Muscle of back (tissue), 11 donors: ENCODE data around the gene FAM72A. TPM values are rescaled to one million over a fixed set of nuclear protein-coding genes. Genes with fewer than 3 reads are reported as not detected.
"Not testable (repeated sequence)": the region's sequence is repeated elsewhere in the genome, so short reads cannot be mapped to it uniquely, and the experiment has no call there.

Experiments used
- DNase-seq, 3 donors: peaks; one replicate each; pipeline versions ENCODE4 v3.0.0 to v3.0.0-alpha.2; 2013
- polyA plus RNA-seq, 10 donors: library from polyadenylated mRNA; unstranded; fragments of 120-200 nt; gene quantifications; one replicate each; pipeline ENCODE4 v1.2.1, GENCODE V29; 2013; ENCODE audit not compliant: insufficient read length in 10 of 10

FAM72A gene
- polyA plus RNA-seq, 10 donors: 3.1 to 6.5 (median 4.7) TPM

DNA sequence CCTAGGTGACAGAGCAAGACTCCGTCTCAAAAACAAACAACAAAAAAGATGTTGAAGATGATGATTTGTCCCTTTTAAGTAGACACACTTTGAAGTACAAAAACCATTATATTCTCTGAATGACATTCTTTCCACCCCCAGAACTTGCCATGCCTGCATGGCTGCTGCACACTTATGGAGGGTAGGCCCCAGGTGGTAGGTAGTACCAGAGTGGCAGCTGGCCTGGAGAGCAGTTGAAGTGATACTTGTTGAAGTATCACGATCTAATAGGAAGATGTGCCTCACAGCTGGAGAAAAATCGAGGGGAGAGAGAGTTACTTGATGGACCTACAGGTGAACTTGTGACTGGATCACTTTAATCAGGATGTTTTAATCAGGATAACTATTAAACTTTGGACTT lies 15.6 kb upstream of the FAM72A start:
- DNase-seq: not testable (repeated sequence)

DNA sequence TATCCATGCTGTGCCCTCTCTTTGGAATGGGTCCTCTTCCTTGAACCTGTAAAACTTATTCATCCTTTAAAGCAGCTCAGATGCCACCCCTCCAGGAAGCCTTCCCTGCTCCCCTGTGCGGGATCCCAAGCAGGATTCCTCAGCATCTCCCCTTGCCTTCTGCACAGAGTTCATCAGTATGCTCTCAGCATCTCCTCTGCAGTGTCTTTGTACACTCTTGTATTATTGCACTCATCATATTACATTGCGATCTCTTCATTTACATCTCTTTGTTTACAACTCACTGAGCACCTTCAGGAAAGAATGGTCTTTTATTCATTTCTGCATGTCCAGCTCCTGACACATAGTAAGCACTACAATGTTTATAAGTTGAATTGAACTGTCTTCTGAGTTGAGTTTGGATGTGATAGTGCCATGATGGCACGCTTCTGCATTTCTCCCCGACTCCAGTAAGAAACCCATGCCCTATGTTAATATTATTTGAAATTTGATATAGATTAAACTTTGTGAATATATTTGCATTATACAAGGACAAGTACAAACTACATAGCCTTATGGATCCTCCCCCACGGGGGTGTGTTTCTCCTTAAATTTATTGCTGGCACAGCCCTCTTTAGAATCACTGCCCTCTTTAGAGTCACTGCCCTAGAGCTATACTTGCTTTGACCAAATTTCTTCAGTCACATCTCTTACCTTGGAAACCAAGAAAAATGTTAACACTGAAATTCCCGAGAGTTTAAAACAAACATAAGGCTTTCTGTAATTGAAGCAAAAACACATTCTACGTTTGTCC lies 13.2 kb upstream of the FAM72A start:
- DNase-seq: not testable (repeated sequence)

GRCh38 chr1:206210802-206211201 lies 8.2 kb upstream of the FAM72A start:
- peak in 2 of 3 donors; percentile 14 to 19 for DNase-seq

DNA sequence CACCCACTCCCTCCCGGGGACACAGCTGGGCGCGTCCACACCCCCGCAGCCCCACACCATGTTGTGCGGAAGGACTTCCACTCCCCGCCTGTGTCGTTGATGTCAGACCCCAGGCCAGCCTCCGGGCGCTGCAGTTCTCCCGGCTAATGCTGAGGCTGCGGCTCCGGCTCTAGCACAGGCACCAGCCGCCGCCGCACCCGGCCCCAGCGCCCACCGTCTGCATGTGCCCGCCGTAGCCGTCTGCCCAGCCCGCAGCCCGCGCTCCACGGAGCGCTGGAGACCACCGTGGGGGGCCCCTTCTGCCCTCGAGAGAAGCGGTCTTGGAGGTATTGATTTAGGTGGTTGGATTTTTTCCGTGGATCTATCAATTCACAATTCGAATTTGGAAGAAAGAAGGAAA lies 2.9 kb upstream of the FAM72A start:
- not testable (repeated sequence) for DNase-seq

GRCh38 chr1:206204871-206205270 lies 2.2 kb upstream of the FAM72A start:
- peak in 2 of 3 donors; percentile 6 to 61 for DNase-seq

GRCh38 chr1:206204159-206204511 lies 1.5 kb upstream of the FAM72A start:
- DNase-seq: not testable (repeated sequence)

GRCh38 chr1:206203364-206204158 lies 922 bp upstream of the FAM72A start, which contains the start of gene SRGAP2:
Gene SRGAP2, plus strand, starts transcription at chr1:206203541. Its CDS starts 2,430 bp downstream, at chr1:206205971.
- DNase-seq: peak; percentile 44 to 89 (median 63)

GRCh38 chr1:206196748-206197424 lies 5.8 kb downstream of the FAM72A start:
- DNase-seq: not testable (repeated sequence)

- not testable (repeated sequence) for DNase-seq
These were observed 7.5 kb downstream of the FAM72A start for GRCh38 chr1:206195182-206195581.

GRCh38 chr1:206186826-206187225 lies 15.8 kb downstream of the FAM72A start:
- not testable (repeated sequence) for DNase-seq

GRCh38 chr1:206185778-206186177 lies 16.9 kb downstream of the FAM72A start:
- not testable (repeated sequence) for DNase-seq

DNA sequence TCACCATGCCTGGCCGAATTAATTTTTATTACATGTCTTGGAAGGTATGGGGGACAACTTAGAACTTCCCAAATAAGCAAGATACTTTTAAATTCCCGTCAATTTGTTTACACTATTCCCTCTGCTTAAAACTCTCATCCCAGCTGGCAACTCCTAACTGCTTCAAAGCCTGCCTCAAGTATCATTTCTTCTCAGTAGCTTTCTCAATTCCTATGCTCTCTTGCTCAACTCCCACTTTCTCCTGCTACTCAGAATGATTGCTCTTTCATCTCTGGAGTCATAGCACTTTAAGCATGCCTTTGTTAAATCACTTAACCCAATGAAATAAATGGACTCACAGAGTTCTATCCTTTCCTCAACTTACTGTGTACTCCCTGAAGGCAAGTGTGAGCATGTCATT lies 18.9 kb downstream of the FAM72A start:
- not testable (repeated sequence) for DNase-seq

DNA sequence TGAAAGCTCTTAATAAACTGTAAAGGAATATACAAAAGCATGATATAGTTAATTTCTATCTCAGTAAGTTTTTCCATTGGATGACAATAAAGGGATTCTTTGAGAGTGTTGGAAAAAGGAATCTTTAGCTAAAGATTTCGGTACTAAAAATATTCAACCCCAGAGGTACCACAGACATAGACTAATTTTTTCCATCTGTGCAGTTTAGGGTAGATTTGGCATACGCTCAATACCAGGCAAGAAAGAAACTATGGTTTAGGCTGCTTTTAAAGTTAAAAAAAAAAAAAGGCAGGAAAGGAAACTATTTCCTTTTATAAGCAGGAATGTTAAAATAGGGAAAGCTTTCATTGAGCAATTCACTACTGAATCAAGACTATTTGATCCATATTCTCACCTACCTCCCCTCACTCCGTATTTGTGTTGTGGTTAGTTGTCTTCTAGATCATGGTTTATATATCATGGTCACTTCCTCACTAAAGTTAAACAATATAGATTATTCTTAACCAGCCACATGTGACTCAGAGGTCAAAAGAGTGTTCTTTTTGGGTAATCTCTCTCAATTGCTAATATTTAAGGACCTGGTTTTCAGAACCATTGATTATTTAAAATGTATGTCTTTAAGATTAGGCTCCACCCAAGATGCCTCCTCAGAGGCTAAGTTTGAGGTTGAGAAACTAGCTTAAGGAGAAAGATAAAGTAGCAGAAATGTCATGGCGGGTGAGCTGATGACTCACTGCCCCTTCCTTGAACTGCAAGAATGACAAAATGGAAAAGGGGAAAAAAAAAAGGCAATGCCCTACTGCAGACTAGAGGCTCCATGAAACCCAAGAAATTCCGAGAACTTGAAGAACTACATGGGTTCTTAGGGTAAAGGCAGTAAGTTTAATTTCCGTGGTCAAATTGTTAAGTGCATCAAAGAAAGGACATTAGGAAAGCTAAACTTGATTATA lies 20.0 kb downstream of the FAM72A start:
- peak in 1 of 3 donors; percentile 4 for DNase-seq

GRCh38 chr1:206179666-206180065 lies 23.0 kb downstream of the FAM72A start:
- not testable (repeated sequence) for DNase-seq

DNA sequence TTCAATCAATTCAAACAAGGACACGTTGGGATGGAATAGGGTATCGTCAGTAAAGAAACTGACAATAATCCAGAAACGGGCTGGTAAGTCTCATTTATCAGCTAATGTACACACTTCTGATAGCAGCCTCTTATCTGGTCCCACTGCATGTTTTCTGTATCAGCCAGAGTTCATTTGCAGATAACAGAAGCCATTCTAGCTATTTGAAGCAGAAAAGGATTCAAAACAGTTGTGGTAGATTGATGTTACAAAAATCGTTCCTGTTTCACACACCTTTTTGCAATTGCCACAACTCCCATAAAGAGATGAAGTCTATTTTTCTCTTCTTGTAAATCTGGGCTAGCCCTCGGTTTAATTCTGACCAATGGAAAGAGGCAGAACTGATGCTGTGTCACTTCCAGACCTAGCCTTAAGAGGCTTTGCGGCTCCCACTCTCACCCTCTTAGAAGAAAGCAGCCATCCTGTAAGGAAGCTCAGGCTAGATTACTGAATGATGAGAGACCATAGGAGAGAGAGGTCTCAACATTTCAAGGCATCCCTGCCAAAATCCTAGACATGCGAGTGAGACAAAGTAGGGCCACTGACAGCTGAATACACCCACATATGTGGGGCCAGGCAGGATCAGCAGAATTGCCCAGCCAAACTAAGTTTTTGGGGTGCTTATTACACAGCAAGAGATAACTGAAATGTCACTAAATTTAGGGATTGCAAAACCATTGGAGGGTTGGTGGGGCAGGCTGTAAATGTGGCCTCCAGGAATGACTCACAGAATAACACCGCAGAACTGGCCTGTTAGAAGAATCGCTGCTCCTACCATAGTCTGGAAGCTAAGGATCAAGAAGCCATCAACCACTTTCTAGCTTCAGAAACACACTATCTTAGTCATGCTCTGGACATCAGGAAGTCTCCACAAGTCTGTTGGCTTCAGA lies 24.3 kb downstream of the FAM72A start:
- DNase-seq: not testable (repeated sequence)

- not testable (repeated sequence) for DNase-seq
These were observed 26.5 kb downstream of the FAM72A start for GRCh38 chr1:206176114-206176502.

- DNase-seq: peak in 1 of 3 donors; percentile 5
These were observed 27.1 kb downstream of the FAM72A start for GRCh38 chr1:206175459-206176113.

DNA sequence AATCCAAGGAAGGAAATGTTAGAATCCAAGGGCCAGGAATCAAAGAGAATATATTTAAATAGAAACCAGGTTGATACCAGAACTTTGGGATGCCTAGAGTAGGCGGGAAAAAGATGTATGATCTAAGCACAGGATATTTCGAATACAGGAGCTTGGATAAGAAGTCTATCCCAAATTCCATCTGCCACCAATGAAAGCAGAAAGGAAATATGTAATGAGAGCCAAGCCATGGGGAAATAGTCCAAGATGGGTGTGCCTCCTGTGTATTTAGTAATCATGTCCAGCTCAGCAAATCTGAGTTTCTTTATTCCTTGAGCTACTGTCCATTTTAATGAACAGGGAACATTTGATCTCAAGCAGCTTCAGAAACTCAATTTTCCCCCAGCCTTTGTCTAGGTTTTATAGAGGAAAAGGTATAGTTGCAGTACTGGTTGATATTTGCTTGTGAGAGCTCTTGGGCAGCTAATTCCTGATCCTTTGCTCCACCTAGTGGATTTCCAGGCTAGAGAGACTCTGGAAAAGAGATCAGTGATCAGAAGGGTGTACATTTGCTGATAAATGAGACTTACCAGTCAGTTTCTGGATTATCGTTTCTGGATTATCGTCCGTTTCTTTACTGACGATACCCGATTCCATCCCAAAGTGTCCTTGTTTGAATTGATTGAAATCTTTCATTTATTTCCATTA lies 28.3 kb downstream of the FAM72A start:
- DNase-seq: peak in 2 of 3 donors; percentile 42 to 53
